ENCODE data around the gene KLHL20. TPM values are rescaled to one million over a fixed set of nuclear protein-coding genes. Genes with fewer than 3 reads are reported as not detected.
"Not testable (repeated sequence)": the region's sequence is repeated elsewhere in the genome, so short reads cannot be mapped to it uniquely, and the experiment has no call there.

KLHL20 gene
- total and polyA plus RNA-seq, 2 donors (not counting 3 experiments of a cell fraction or from before 2014, with no cell fraction given), result 14.0 to 26.9 TPM

GRCh38 chr1:173798078-173798477 is 83.3 kb downstream of the KLHL20 start:
- FAIRE-seq (peak; percentile 18), DNase-seq (ENCODE audit: low read depth, low spot score) (no peak)
- intact Hi-C loops (cut with micrococcal nuclease) (no loop called here), dilution Hi-C loops (cut with MboI; ENCODE audit: extremely low pct_ligation_motif_present, low sequenced_read_pairs) (no loop called here)
- Histone ChIP-seq H3K4me1 (ENCODE audit: control insufficient read depth, extremely low read depth, insufficient read depth, low read length) (peaks cover 22% of the 10 kb centered on the region), H3K4me3 (replicated peaks in 1 of 3; ENCODE audit: insufficient read depth in 1 of 3, low read depth in 1 of 3, low read length in 3 of 3) (no peak overlapping the region), H3K9me1 (replicated peaks; ENCODE audit: control insufficient read depth, extremely low read depth, insufficient read depth, low read length) (no peaks in the 10 kb centered on the region), H3K27me3 (ENCODE audit: control insufficient read depth in 2 of 2, insufficient read depth in 2 of 2, low read length in 2 of 2) (no peaks in the 10 kb centered on the region), H3K9me3 (replicated peaks; ENCODE audit: control insufficient read depth, insufficient read depth, low read length) (no peaks in the 10 kb centered on the region), H4K20me1 (replicated peaks; ENCODE audit: control insufficient read depth, extremely low read depth, insufficient read depth, low read length) (no peaks in the 10 kb centered on the region), H3K79me2 (ENCODE audit: control insufficient read depth, insufficient read depth, low read length) (no peaks in the 10 kb centered on the region), H3K36me3 (ENCODE audit: control insufficient read depth in 2 of 2, extremely low read depth in 1 of 2, insufficient read depth in 2 of 2, low read length in 2 of 2) (no peaks in the 10 kb centered on the region), H3K4me2 (ENCODE audit: insufficient read depth, low read length) (peak overlapping the region; percentile 77), H3K9ac (replicated peaks; ENCODE audit: extremely low read depth, insufficient read depth, low read length) (no peak overlapping the region), H2AFZ (ENCODE audit: low read depth, low read length) (no peak overlapping the region), H3K27ac (ENCODE audit: insufficient read depth, low read depth, low read length) (no peak overlapping the region)
- no TSS peak for BruUV-seq (replicated peaks)
- ChIA-PET CTCF (interaction anchor here (1.4 kb wide), 1 partner anchor 8 kb away, joined by 3 read pairs; no protein-coding TSS in a partner anchor), POLR2A (no interaction called here)
- no peak for TF ChIP-seq EZH2 (IDR thresholded peaks at IDR 0.05; ENCODE audit: borderline replicate concordance, low read depth, low read length, severe bottlenecking)
- TF ChIP-seq POLR2AphosphoS5 (IDR thresholded peaks at IDR 0.05; ENCODE audit: insufficient read depth, low read depth, low read length), result peak; percentile 18

- POLR2A ChIA-PET, CTCF ChIA-PET, FAIRE-seq: not testable (repeated sequence)
Measured at GRCh38 chr1:173799995-173800394, 85.2 kb downstream of the KLHL20 start.

More at GRCh38 chr1:173799995-173800394, 85.2 kb downstream of the KLHL20 start:
- DNase-seq (ENCODE audit: low read depth, low spot score); BruUV-seq (replicated peaks); H3K9ac ChIP-seq (replicated peaks; ENCODE audit: extremely low read depth, insufficient read depth, low read length); H3K4me2 ChIP-seq (ENCODE audit: insufficient read depth, low read length); H3K4me3 ChIP-seq (replicated peaks in 1 of 3; ENCODE audit: insufficient read depth in 1 of 3, low read depth in 1 of 3, low read length in 3 of 3); H3K9me1 ChIP-seq (replicated peaks; ENCODE audit: control insufficient read depth, extremely low read depth, insufficient read depth, low read length); H3K27me3 ChIP-seq (ENCODE audit: control insufficient read depth in 2 of 2, insufficient read depth in 2 of 2, low read length in 2 of 2); H4K20me1 ChIP-seq (replicated peaks; ENCODE audit: control insufficient read depth, extremely low read depth, insufficient read depth, low read length); H3K27ac ChIP-seq (ENCODE audit: insufficient read depth, low read depth, low read length); dilution Hi-C loops (cut with MboI; ENCODE audit: extremely low pct_ligation_motif_present, low sequenced_read_pairs); H3K36me3 ChIP-seq (ENCODE audit: control insufficient read depth in 2 of 2, extremely low read depth in 1 of 2, insufficient read depth in 2 of 2, low read length in 2 of 2); H2AFZ ChIP-seq (ENCODE audit: low read depth, low read length); H3K79me2 ChIP-seq (ENCODE audit: control insufficient read depth, insufficient read depth, low read length); intact Hi-C loops (cut with micrococcal nuclease); H3K9me3 ChIP-seq (replicated peaks; ENCODE audit: control insufficient read depth, insufficient read depth, low read length): not testable (repeated sequence)
- peaks cover 22% of the 10 kb centered on the region for H3K4me1 ChIP-seq (ENCODE audit: control insufficient read depth, extremely low read depth, insufficient read depth, low read length)

All from endothelial cell of umbilical vein (primary cell).